Lung (tissue), 12 donors: Measurements from ENCODE around the gene KRTAP3-3. TPM values are rescaled to one million over a fixed set of nuclear protein-coding genes. Genes with fewer than 3 reads are reported as not detected.
A peak's percentile ranks its signal among the peaks of the same experiment; 100 is the strongest.

Experiments used
- ATAC-seq: fragments of 200-7000 bp; cut with Tn5 transposase; one replicate; pipeline ENCODE4 v1.9.1; 2020; ENCODE audit warnings: moderate number of reproducible peaks; ENCODE audit not compliant: insufficient read depth, low FRiP score
- DNase-seq, 3 donors: peaks; one replicate each; pipeline ENCODE4 v3.0.0-alpha.2; 2013 to 2017
- H3K27ac ChIP-seq, 2 donors: one replicate each; pipeline ENCODE4 v1.5.1; 2013; ENCODE audit warnings: mild to moderate bottlenecking in 2 of 2, moderate library complexity in 2 of 2, control low read depth in 1 of 2, inconsistent platforms in 1 of 2, low read depth in 1 of 2, low read length in 1 of 2
- H3K27me3 ChIP-seq, 3 donors: one replicate each; pipeline ENCODE4 v1.5.1; 2013; ENCODE audit warnings: low read length in 2 of 3; ENCODE audit not compliant: control insufficient read depth in 3 of 3, insufficient read depth in 3 of 3
- H3K36me3 ChIP-seq, 4 donors: one replicate each; pipeline ENCODE4 v1.5.1; 2013; ENCODE audit warnings: low read length in 4 of 4, mild to moderate bottlenecking in 1 of 4, moderate library complexity in 1 of 4; ENCODE audit not compliant: control insufficient read depth in 4 of 4, insufficient read depth in 4 of 4
- H3K4me1 ChIP-seq, 5 donors: one replicate each; pipeline ENCODE4 v1.5.1; 2013; ENCODE audit warnings: low read length in 5 of 5, mild to moderate bottlenecking in 2 of 5, moderate library complexity in 1 of 5; ENCODE audit not compliant: control insufficient read depth in 5 of 5, insufficient read depth in 5 of 5
- H3K4me3 ChIP-seq: one replicate; pipeline ENCODE4 v1.5.1; 2013; ENCODE audit warnings: mild to moderate bottlenecking, control low read depth, moderate library complexity
- H3K9ac ChIP-seq, 2 donors: one replicate each; pipeline ENCODE4 v1.5.1; 2013; ENCODE audit warnings: low read length in 2 of 2, control low read depth in 1 of 2; ENCODE audit not compliant: insufficient read depth in 1 of 2
- H3K9me3 ChIP-seq, 4 donors: one replicate each; pipeline ENCODE4 v1.5.1; 2013; ENCODE audit warnings: low read length in 3 of 4, mild to moderate bottlenecking in 1 of 4, moderate library complexity in 1 of 4; ENCODE audit not compliant: control insufficient read depth in 4 of 4, insufficient read depth in 3 of 4
- CTCF ChIP-seq: IDR thresholded peaks from 2 replicates; pipeline ENCODE4 v1.5.1; 2012; ENCODE audit warnings: mild to moderate bottlenecking; ENCODE audit errors: control extremely low read depth, extremely low read depth
- WGBS, 2 donors: extraction: QIAGEN DNeasy Blood & Tissue Kit; methylation state at CpG; one replicate each; pipeline ENCODE4 v1.1.7; 2013; 5-methylcytosine and 5-hydroxymethylcytosine counted together
- polyA plus RNA-seq, 2 donors: library from polyadenylated mRNA; stranded (reverse); fragments of 200-250 nt; gene quantifications; one replicate each; pipeline ENCODE4 v1.2.1, GENCODE V29; 2013
- total RNA-seq, 2 donors: library from RNA; depleted of rRNA in 1 of 2; stranded (reverse); fragments of >200 nt in 1 of 2; gene quantifications; one replicate each; pipeline ENCODE4 v1.2.1, GENCODE V29; 2014 to 2021
- donor health status: control.
- donor health status: control.
- donor health status: Bipolar disorder and iron deficiency.
- donor health status: healthy.
- donor health status: DM: yes; HTN: yes; CAD: no.

KRTAP3-3 gene
- total and polyA plus RNA-seq, 4 donors, result not detected

- Histone ChIP-seq H3K27ac (no peak within 1 kb of the TSS), H3K36me3 (no peaks in the 10 kb centered on the region), H3K4me1 (peaks cover 0 to 10% (median 8%) of the 10 kb centered on the region in 5 donors), H3K9ac (no peak within 1 kb of the TSS), H3K4me3 (no peak within 1 kb of the TSS), H3K27me3 (peaks cover 0 to 2% (median 0%) of the 10 kb centered on the region in 3 donors), H3K9me3 (no peaks in the 10 kb centered on the region)
- WGBS, 2 donors, result 54 to 64% methylated on average over 3 of the region's 3 CpGs
- TF ChIP-seq CTCF, result no peak
- DNase-seq (no peak), ATAC-seq (no peak)
Observed at GRCh38 chr17:40984226-40984625, 9.7 kb downstream of the KRTAP3-3 start, which contains the start of gene KRT40. Gene KRT40 (minus strand): TSS chr17:40984326. CDS start chr17:40984273, 53 bp downstream.

GRCh38 chr17:40981115-40981514 is 12.8 kb downstream of the KRTAP3-3 start:
- H3K4me3 ChIP-seq, result no peak overlapping the region
- no peak for TF ChIP-seq CTCF

GRCh38 chr17:40980596-40980995 is 13.4 kb downstream of the KRTAP3-3 start:
- no peak for TF ChIP-seq CTCF
- peak in 1 of 3 donors; percentile 80 for DNase-seq
- WGBS, 2 donors, result 49 to 64% methylated on average over 8 of the region's 8 CpGs

More at GRCh38 chr17:40981115-40981514, 12.8 kb downstream of the KRTAP3-3 start:
- Histone ChIP-seq H3K36me3 (no peaks in the 10 kb centered on the region), H3K27me3 (peaks cover 0 to 4% (median 0%) of the 10 kb centered on the region in 3 donors), H3K9me3 (no peaks in the 10 kb centered on the region), H3K27ac (no peak overlapping the region), H3K9ac (no peak overlapping the region), H3K4me1 (peaks cover 0 to 10% (median 8%) of the 10 kb centered on the region in 5 donors)
- 57 to 67% methylated on average over 5 of the region's 5 CpGs for WGBS, 2 donors
- DNase-seq (no peak), ATAC-seq (no peak)

GRCh38 chr17:40980117-40980516 is 13.8 kb downstream of the KRTAP3-3 start:
- no peak overlapping the region for H3K27ac ChIP-seq
- 87 to 89% methylated on average over 3 of the region's 3 CpGs for WGBS, 2 donors
- peaks cover 0 to 4% (median 0%) of the 10 kb centered on the region in 3 donors for H3K27me3 ChIP-seq
- TF ChIP-seq CTCF, result no peak
- no peaks in the 10 kb centered on the region for H3K36me3 ChIP-seq
- DNase-seq, result no peak
- no peak overlapping the region for H3K4me3 ChIP-seq
- H3K4me1 ChIP-seq, result peaks cover 0 to 10% (median 8%) of the 10 kb centered on the region in 5 donors
- H3K9me3 ChIP-seq, result no peaks in the 10 kb centered on the region
- H3K9ac ChIP-seq, result no peak overlapping the region
- ATAC-seq, result no peak

More at GRCh38 chr17:40980596-40980995, 13.4 kb downstream of the KRTAP3-3 start:
- H3K27me3 ChIP-seq, result peaks cover 0 to 4% (median 0%) of the 10 kb centered on the region in 3 donors
- no peak overlapping the region for H3K27ac ChIP-seq
- peaks cover 0 to 10% (median 8%) of the 10 kb centered on the region in 5 donors for H3K4me1 ChIP-seq
- ATAC-seq, result no peak
- H3K9me3 ChIP-seq, result no peaks in the 10 kb centered on the region
- H3K4me3 ChIP-seq, result no peak overlapping the region
- H3K9ac ChIP-seq, result no peak overlapping the region
- no peaks in the 10 kb centered on the region for H3K36me3 ChIP-seq
